NCI-H446 (cell line): ENCODE data around the gene ZNG1C.
"Not testable (repeated sequence)": the region's sequence is repeated elsewhere in the genome, so short reads cannot be mapped to it uniquely, and the experiment has no call there.

Source experiments
- DNase-seq, 2 experiments: peaks; one replicate each; lab custom pipeline; 2025; lab: John Stamatoyannopoulos, UW

ZNG1C gene

GRCh38 chr9:68343242-68343641 is 101.5 kb downstream of the ZNG1C start:
- not testable (repeated sequence) for DNase-seq

- not testable (repeated sequence) for DNase-seq
Measured at GRCh38 chr9:68343992-68344391, 102.2 kb downstream of the ZNG1C start.
